ENCODE data around the gene SH3PXD2B. TPM values are rescaled to one million over a fixed set of nuclear protein-coding genes. Genes with fewer than 3 reads are reported as not detected.

The SH3PXD2B gene
- total RNA-seq, 1 donor from 2014 or later: 0.16 TPM

DNA sequence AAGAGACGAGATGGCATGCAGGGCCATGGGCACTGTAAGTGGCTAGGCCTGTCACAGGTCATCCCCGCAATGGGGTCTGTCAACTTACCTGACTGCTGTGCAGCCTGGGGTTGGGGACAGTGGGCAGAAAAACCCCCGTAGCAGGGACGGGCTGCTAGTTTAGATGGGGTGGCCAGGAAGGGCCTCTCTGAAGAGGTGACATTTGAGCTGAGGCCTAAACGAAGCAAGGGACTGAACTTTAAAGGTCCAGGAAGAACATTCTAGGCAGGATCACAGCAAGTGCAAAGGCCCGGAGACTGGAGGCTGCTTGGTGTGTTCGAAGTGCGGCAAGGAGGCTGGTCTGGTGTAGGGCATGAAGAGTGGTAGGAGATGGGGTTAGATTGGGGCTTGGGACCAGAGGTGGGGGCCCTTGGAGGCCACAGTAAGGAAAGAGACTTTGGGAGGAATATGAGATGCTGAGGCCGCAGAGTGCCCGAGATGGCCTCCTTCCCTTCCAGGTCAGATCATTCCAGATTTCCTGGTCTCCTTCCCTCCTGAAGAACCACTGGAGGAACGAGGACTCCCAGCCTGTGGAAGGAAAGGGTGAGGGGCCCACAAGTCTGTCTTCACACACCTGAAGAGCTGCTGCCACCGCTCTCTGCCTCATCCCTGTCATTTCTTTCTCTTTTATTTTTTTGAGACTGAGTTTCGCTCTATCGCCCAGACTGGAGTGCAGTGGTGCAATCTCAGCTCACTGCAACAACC, 37.9 kb upstream of the SH3PXD2B start:
- H3K4me3 Mint-ChIP-seq: no peak overlapping the region
- DNase-seq: no peak
- no peak overlapping the region for H3K27ac Mint-ChIP-seq
- H3K36me3 Mint-ChIP-seq (ENCODE audit: low read depth): no peaks in the 10 kb centered on the region
- H3K4me1 Mint-ChIP-seq: no peaks in the 10 kb centered on the region
- H3K9me3 Mint-ChIP-seq: no peaks in the 10 kb centered on the region
- intact Hi-C loops (cut with micrococcal nuclease): no loop called here
- peaks cover 11% of the 10 kb centered on the region for H3K27me3 Mint-ChIP-seq

GRCh38 chr5:172491481-172491880, 37.2 kb upstream of the SH3PXD2B start:
- no peak for DNase-seq
- Mint-ChIP-seq H3K4me1 (no peaks in the 10 kb centered on the region), H3K36me3 (ENCODE audit: low read depth) (no peaks in the 10 kb centered on the region), H3K9me3 (no peaks in the 10 kb centered on the region), H3K27ac (no peak overlapping the region), H3K27me3 (peaks cover 10% of the 10 kb centered on the region), H3K4me3 (no peak overlapping the region)
- intact Hi-C loops (cut with micrococcal nuclease): no loop called here

DNA sequence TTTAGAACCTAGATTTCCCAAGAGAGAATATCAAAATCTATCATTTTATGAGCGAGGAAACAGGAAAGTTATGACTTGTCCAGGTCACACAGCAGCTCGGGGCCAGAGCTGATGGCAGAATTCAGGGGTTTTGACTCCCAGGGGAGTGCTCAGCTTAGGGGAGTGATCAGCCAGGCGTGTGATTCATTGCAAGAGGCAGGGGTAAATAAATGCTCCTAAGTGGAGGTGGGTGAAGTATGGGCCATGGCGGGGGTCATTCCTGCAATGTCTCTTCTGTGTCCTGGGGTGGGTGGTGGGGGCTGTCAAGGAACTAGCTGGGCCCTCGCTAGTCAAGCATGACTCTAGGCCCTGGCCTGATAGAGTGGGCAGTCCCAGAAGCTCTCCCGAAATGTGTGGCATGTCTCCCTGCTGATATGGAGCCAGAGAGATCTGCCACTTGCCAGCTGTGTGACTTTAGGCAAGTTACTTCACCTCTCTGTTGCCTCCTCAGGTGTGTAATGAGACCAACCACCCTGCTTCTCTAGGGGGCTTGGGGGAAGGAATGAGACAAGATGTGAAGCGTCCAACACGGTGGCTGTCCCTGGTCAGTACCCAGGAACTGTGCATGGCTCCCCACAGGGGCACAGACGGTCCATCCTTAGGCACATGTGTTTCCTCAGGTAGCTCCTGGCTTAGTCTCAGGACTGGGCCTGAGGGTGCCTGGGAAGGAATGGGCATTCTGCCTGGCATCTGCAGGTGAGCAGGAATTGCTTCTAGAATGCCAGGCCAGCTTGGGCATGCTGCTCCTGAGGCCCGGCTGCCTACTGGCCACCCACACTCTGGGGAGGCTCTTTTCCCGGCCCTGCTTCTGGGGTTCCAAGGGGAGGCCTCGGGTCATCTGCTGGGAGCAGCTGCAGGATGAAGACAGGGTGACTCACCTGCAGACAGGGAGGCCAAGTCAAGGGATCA, 36.5 kb upstream of the SH3PXD2B start:
- H3K9me3 Mint-ChIP-seq: no peaks in the 10 kb centered on the region
- H3K27ac Mint-ChIP-seq: no peak overlapping the region
- peaks cover 8% of the 10 kb centered on the region for H3K27me3 Mint-ChIP-seq
- DNase-seq: no peak
- no peaks in the 10 kb centered on the region for H3K36me3 Mint-ChIP-seq (ENCODE audit: low read depth)
- H3K4me3 Mint-ChIP-seq: no peak overlapping the region
- no peaks in the 10 kb centered on the region for H3K4me1 Mint-ChIP-seq
- intact Hi-C loops (cut with micrococcal nuclease): no loop called here

DNA sequence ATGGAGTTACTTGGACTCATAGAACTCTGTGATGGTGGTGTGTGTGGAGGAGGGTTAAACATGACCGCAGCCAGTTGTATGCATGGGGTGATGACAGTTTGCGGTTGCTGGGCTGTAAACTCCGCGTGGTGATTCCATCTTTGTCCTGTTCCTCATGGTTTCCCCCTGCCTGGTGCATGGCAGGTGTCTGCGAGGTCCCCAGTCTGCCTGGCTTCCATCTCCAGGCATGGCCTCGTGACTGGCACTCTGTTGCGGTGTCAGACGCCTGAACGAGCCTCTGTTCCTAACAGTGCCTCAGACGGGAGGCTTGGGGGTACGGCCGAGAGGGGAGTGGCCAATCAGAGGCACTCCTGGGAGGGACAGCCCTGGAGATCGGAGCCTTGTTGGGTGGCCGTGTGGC, 33.9 kb upstream of the SH3PXD2B start:
- no peaks in the 10 kb centered on the region for H3K27me3 Mint-ChIP-seq
- intact Hi-C loops (cut with micrococcal nuclease): no loop called here
- peaks cover 4% of the 10 kb centered on the region for H3K9me3 Mint-ChIP-seq
- no peak for DNase-seq
- H3K36me3 Mint-ChIP-seq (ENCODE audit: low read depth): no peaks in the 10 kb centered on the region
- no peak overlapping the region for H3K4me3 Mint-ChIP-seq
- H3K27ac Mint-ChIP-seq: no peak overlapping the region
- H3K4me1 Mint-ChIP-seq: no peaks in the 10 kb centered on the region

- no peaks in the 10 kb centered on the region for H3K4me1 Mint-ChIP-seq
- H3K36me3 Mint-ChIP-seq (ENCODE audit: low read depth): no peaks in the 10 kb centered on the region
- no peak overlapping the region for H3K27ac Mint-ChIP-seq
- no peak overlapping the region for H3K4me3 Mint-ChIP-seq
- H3K27me3 Mint-ChIP-seq: no peaks in the 10 kb centered on the region
- H3K9me3 Mint-ChIP-seq: peaks cover 4% of the 10 kb centered on the region
- no peak for DNase-seq
- intact Hi-C loops (cut with micrococcal nuclease): no loop called here
Measured at GRCh38 chr5:172487671-172488070, 33.3 kb upstream of the SH3PXD2B start.

DNA sequence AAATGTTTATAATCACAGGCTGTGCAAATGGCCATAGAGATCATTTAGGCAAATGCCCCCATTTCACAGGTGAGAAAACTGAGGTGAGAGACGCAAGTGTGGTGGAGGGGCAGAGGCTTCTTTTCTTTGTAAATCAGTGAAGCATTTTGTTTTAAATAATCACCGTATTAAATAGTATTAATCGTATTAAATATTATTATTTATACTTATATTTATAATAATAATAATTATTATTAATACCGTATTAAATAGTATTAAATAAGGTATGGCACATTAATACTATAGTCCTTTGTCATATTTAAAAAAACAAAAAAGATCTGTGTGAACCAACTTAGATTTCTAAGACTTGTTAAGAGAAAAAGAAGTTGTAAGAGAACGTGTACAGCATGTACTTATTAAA, 32.6 kb upstream of the SH3PXD2B start:
- H3K9me3 Mint-ChIP-seq: peaks cover 4% of the 10 kb centered on the region
- H3K4me1 Mint-ChIP-seq: no peaks in the 10 kb centered on the region
- intact Hi-C loops (cut with micrococcal nuclease): no loop called here
- no peak for DNase-seq
- H3K36me3 Mint-ChIP-seq (ENCODE audit: low read depth): no peaks in the 10 kb centered on the region
- H3K27ac Mint-ChIP-seq: no peak overlapping the region
- no peaks in the 10 kb centered on the region for H3K27me3 Mint-ChIP-seq
- no peak overlapping the region for H3K4me3 Mint-ChIP-seq

GRCh38 chr5:172486451-172486850, 32.1 kb upstream of the SH3PXD2B start:
- Mint-ChIP-seq H3K9me3 (peaks cover 4% of the 10 kb centered on the region), H3K36me3 (ENCODE audit: low read depth) (no peaks in the 10 kb centered on the region), H3K4me3 (no peak overlapping the region), H3K4me1 (no peaks in the 10 kb centered on the region), H3K27me3 (no peaks in the 10 kb centered on the region), H3K27ac (no peak overlapping the region)
- intact Hi-C loops (cut with micrococcal nuclease): no loop called here
- DNase-seq: no peak

GRCh38 chr5:172485511-172486202, 31.3 kb upstream of the SH3PXD2B start:
- H3K4me1 Mint-ChIP-seq: no peaks in the 10 kb centered on the region
- no peaks in the 10 kb centered on the region for H3K36me3 Mint-ChIP-seq (ENCODE audit: low read depth)
- no peak overlapping the region for H3K27ac Mint-ChIP-seq
- DNase-seq: no peak
- intact Hi-C loops (cut with micrococcal nuclease): no loop called here
- no peak overlapping the region for H3K4me3 Mint-ChIP-seq
- H3K27me3 Mint-ChIP-seq: no peaks in the 10 kb centered on the region
- H3K9me3 Mint-ChIP-seq: peaks cover 4% of the 10 kb centered on the region

DNA sequence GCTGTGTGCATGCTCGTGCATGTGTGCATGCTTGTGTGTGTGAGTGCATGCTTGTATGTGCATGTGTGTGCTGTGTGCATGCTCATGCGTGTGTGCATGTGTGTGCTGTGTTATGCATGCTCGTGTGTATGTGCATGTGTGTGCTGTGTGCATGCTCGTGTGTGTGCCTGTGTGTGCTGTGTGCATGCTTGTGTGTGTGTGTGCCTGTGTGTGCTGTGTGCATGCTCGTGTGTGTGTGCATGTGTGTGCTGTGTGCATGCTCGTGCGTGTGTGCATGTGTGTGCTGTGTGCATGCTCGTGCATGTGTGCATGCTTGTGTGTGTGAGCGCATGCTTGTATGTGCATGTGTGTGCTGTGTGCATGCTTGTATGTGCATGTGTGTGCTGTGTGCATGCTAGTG, 30.3 kb upstream of the SH3PXD2B start:
- intact Hi-C loops (cut with micrococcal nuclease): no loop called here
- H3K36me3 Mint-ChIP-seq (ENCODE audit: low read depth): no peaks in the 10 kb centered on the region
- no peaks in the 10 kb centered on the region for H3K4me1 Mint-ChIP-seq
- H3K27me3 Mint-ChIP-seq: no peaks in the 10 kb centered on the region
- H3K9me3 Mint-ChIP-seq: peaks cover 4% of the 10 kb centered on the region
- no peak overlapping the region for H3K27ac Mint-ChIP-seq
- H3K4me3 Mint-ChIP-seq: no peak overlapping the region
- DNase-seq: no peak

DNA sequence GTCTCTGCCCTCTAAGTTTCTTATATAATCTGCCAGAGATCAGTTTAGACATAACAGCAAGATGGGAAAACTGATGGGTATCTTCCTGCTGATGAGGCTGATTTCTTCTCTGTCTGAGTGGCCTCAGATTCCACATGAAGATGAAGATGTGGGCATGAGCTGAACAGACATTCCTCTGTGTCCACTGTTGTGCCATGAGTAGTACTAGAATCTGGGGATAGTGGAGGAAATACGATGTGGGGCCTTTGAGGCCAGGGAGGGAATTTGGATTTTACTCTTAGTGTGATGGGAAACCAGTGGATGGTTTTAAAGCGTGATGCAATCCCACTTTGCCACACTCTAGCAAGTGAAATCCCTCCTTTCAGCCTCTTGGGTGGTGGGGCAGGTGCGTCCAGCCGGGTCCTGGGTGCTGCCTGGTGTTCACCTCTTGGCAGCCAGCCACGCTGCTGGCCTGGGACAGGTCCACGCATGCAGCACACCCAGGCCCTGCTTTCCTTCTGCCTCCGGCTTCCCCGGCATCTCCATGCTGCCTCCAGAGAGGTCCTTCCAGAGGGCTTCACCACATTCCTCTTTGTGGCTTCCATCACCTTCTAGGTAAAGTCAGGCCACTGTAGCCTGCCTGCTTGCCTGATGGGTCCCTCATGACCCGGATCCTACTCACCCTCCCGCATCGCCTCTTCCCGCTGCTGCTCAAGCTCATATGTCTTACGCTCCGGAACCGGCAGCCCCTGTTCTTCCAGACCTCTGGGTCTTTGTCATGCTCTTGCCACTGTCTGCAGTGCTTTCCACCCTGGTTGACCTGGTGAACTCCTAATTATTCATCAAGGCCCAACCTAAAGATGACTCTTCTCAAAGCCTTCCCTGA, 28.1 kb upstream of the SH3PXD2B start:
- intact Hi-C loops (cut with micrococcal nuclease): no loop called here
- Mint-ChIP-seq H3K27ac (no peak overlapping the region), H3K9me3 (peaks cover 4% of the 10 kb centered on the region), H3K4me3 (no peak overlapping the region), H3K27me3 (no peaks in the 10 kb centered on the region), H3K4me1 (no peaks in the 10 kb centered on the region), H3K36me3 (ENCODE audit: low read depth) (no peaks in the 10 kb centered on the region)
- no peak for DNase-seq

DNA sequence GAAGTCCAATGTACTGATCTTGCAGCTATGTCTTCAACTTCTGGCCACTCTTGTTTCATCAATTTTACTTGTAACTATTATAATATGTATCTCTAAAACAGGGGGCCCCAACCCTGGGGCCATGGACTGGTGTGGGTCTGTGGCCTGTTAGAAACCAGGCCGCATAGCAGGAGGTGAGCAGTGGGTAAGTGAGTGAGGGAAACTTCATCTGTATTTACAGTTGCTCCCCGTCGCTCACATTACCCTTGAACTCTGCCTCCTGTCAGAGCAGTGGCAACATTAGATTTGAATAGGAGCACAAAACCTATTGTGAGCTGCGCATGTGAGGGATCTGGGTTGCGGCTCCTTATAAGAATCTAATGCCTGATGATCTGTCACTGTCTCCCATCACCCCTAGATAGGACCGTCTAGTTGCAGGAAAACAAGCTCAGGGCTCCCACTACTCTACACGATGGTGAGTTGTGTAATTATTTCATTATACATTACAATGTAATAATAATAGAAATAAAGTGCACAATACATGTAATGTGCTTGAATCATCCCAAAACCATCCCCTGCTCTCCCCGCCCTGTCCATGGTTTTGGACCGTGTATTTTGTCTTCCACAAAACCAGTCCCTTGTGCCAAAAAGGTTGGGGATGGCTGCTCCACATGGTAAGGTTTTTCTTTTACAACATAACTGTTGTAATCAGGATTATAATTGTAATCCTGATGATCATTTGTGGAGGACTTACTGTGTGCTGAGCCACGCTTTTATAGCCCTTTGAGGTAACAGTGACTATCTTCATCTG, 26.9 kb upstream of the SH3PXD2B start:
- intact Hi-C loops (cut with micrococcal nuclease): no loop called here
- Mint-ChIP-seq H3K36me3 (ENCODE audit: low read depth) (no peaks in the 10 kb centered on the region), H3K9me3 (peaks cover 4% of the 10 kb centered on the region), H3K27ac (no peak overlapping the region), H3K4me3 (no peak overlapping the region), H3K4me1 (no peaks in the 10 kb centered on the region), H3K27me3 (no peaks in the 10 kb centered on the region)
- DNase-seq: no peak

DNA sequence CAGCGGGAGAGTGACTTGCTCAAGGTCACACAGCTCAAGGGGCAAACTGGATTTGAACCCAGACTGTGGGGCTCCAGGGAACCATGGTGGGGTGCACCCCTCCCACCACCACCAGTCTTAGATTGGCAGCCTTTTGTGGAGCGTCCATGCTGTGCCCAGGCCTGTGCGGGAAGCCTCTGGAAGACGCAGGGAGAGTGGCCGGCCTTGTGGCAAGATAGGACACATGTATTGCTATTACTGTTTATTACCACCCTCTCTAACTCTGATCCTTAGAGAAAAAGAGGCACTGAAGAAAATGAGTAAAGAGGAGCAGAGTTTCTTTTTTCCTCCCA, 25.4 kb upstream of the SH3PXD2B start:
- H3K36me3 Mint-ChIP-seq (ENCODE audit: low read depth): no peaks in the 10 kb centered on the region
- H3K27me3 Mint-ChIP-seq: no peaks in the 10 kb centered on the region

More for the DNA sequence above, 25.4 kb upstream of the SH3PXD2B start:
- intact Hi-C loops (cut with micrococcal nuclease): loop anchor here (1.0 to 10.0 kb wide), 2 partner anchors 218 to 475 kb away; partner anchors contain the start of gene RPL26L1
- Mint-ChIP-seq H3K4me3 (no peak overlapping the region), H3K9me3 (peaks cover under 1% of the 10 kb centered on the region), H3K27ac (no peak overlapping the region), H3K4me1 (no peaks in the 10 kb centered on the region)
- DNase-seq: no peak
